Brain microvascular endothelial cell (primary cell): ENCODE results near the gene ZMYND8.

Experiments used
- DNase-seq: peaks from one replicate; pipeline ENCODE4 v3.0.0-alpha.2; 2020
- H3K27ac ChIP-seq: fragments of 250-450 bp; sonication (Bioruptor Pico); 2 replicates; pipeline ENCODE4 v1.5.1; 2020; ENCODE audit warnings: mild to moderate bottlenecking, moderate library complexity
- H3K27me3 ChIP-seq: fragments of 250-450 bp; sonication (Bioruptor Pico); replicated peaks from 2 replicates; pipeline ENCODE4 v1.5.1; 2020; ENCODE audit warnings: mild to moderate bottlenecking
- H3K36me3 ChIP-seq: fragments of 250-450 bp; sonication (Bioruptor Pico); replicated peaks from 2 replicates; pipeline ENCODE4 v1.5.1; 2020; ENCODE audit warnings: mild to moderate bottlenecking
- H3K4me3 ChIP-seq: 2 replicates; pipeline ENCODE4 v1.5.1; 2011; ENCODE audit warnings: low read depth, mild to moderate bottlenecking, control low read depth, low read length, moderate library complexity
- in situ Hi-C: cut with HindIII; loops from 2 replicates; pipeline ENCODE4 v1.10.0; 2017; ENCODE audit warnings: low sequenced_read_pairs, low pct_ligation_motif_present
- TF ChIP-seq, protein P1 (sequence below): IDR thresholded peaks from 2 replicates; pipeline ENCODE4 v1.5.1; 2011; ENCODE audit warnings: low read depth, mild to moderate bottlenecking, moderate library complexity, low read length, control low read depth, inconsistent platforms; ENCODE audit errors: missing control alignments

ZMYND8 gene

GRCh38 chr20:47306755-47307370 lies 49.6 kb downstream of the ZMYND8 start:
- TF ChIP-seq, protein P1, sequence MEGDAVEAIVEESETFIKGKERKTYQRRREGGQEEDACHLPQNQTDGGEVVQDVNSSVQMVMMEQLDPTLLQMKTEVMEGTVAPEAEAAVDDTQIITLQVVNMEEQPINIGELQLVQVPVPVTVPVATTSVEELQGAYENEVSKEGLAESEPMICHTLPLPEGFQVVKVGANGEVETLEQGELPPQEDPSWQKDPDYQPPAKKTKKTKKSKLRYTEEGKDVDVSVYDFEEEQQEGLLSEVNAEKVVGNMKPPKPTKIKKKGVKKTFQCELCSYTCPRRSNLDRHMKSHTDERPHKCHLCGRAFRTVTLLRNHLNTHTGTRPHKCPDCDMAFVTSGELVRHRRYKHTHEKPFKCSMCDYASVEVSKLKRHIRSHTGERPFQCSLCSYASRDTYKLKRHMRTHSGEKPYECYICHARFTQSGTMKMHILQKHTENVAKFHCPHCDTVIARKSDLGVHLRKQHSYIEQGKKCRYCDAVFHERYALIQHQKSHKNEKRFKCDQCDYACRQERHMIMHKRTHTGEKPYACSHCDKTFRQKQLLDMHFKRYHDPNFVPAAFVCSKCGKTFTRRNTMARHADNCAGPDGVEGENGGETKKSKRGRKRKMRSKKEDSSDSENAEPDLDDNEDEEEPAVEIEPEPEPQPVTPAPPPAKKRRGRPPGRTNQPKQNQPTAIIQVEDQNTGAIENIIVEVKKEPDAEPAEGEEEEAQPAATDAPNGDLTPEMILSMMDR: no peak
- Histone ChIP-seq H3K27me3 (no peaks in the 10 kb centered on the region), H3K4me3 (no peak overlapping the region), H3K27ac (no peak overlapping the region), H3K36me3 (peaks cover 59% of the 10 kb centered on the region)
- no peak for DNase-seq
- in situ Hi-C loops: no loop called here

DNA sequence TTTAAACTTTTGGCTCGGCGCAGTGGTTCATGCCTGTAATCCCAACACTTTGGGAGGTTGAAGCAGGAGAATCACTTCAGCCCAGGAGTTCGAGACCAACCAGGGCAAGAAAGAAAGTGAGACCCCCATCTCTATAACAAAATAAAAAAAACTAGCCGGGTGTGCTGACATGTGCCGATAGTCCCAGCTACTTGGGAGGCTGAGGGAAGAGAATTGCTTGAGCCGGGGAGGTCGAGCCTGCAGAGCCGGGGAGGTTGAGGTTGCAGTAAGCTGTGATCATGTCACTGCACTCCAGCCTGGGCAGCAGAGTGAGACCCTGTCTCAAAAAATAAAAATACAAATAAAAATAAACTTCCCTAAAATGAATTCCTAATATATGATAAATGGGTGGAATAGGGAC lies 50.4 kb downstream of the ZMYND8 start:
- in situ Hi-C loops: no loop called here
- H3K36me3 ChIP-seq: peaks cover 60% of the 10 kb centered on the region
- no peaks in the 10 kb centered on the region for H3K27me3 ChIP-seq
- H3K27ac ChIP-seq: no peak overlapping the region
- H3K4me3 ChIP-seq: no peak overlapping the region
- TF ChIP-seq, protein P1: no peak
- no peak for DNase-seq

DNA sequence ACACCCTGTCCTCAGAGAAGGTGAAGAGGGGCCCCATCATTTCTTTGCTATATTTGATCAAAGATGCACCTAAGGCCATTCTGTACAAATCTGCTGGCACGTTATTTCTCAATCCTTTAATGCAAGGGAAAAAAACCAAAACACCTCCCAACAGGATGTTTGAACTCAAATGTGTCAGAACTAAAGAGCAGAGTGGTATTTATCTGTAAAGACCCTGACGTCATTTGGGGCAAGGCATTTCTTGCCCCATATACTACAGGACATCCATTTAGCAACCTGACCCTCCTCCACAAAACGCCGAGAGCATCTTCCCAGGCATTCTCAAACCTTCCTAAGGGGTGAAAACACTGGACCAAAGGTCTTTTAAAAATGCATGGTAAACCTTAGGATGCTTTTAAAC lies 50.8 kb downstream of the ZMYND8 start:
- no peak overlapping the region for H3K4me3 ChIP-seq
- no peaks in the 10 kb centered on the region for H3K27me3 ChIP-seq
- no peak for DNase-seq
- peaks cover 63% of the 10 kb centered on the region for H3K36me3 ChIP-seq
- no peak overlapping the region for H3K27ac ChIP-seq
- TF ChIP-seq, protein P1: no peak
- in situ Hi-C loops: no loop called here

GRCh38 chr20:47304287-47304686 lies 52.2 kb downstream of the ZMYND8 start:
- Histone ChIP-seq H3K27ac (no peak overlapping the region), H3K4me3 (no peak overlapping the region), H3K27me3 (no peaks in the 10 kb centered on the region), H3K36me3 (peaks cover 61% of the 10 kb centered on the region)
- no peak for DNase-seq
- TF ChIP-seq, protein P1: no peak
- in situ Hi-C loops: no loop called here

GRCh38 chr20:47303736-47304135 lies 52.8 kb downstream of the ZMYND8 start:
- Histone ChIP-seq H3K27me3 (no peaks in the 10 kb centered on the region), H3K27ac (peak overlapping the region; percentile 53), H3K4me3 (no peak overlapping the region), H3K36me3 (peaks cover 60% of the 10 kb centered on the region)
- in situ Hi-C loops: no loop called here
- no peak for DNase-seq
- TF ChIP-seq, protein P1: no peak

DNA sequence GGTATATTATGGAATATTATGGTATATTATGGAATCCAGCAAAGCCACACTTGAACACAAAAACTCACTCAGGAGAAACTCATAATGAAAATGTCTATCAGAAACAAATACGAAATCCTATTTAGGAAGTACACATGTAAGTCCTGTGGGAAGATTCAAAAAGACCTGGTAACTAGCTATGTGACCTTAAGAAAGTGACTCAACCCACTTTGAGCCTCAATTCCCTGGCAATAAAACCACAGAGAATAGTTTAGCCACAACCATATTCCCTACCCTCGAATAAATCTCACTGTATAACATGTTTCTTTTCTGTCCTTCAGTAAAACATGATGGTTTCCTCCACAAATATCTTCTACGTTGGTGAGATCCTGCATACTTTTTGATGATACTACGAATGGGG lies 56.4 kb downstream of the ZMYND8 start:
- TF ChIP-seq, protein P1: no peak
- H3K36me3 ChIP-seq: peaks cover 64% of the 10 kb centered on the region
- peak overlapping the region; percentile 45 for H3K27ac ChIP-seq
- peak; percentile 31 for DNase-seq
- no peaks in the 10 kb centered on the region for H3K27me3 ChIP-seq
- H3K4me3 ChIP-seq: no peak overlapping the region
- in situ Hi-C loops: no loop called here
